HCT116 (cell line): ENCODE measurements around the gene TADA3. TPM values are rescaled to one million over a fixed set of nuclear protein-coding genes. Genes with fewer than 3 reads are reported as not detected.

ENCODE experiments used
- ATAC-seq: fragments of 200-7000 bp; cut with Tn5 transposase; 2 replicates; pipeline ENCODE4 v1.9.1; 2020; ENCODE audit warnings: mild to moderate bottlenecking, moderate library complexity
- BruUV-seq: library from RNA; stranded (reverse); fragments of 400-500 nt; replicated peaks from 2 replicates; lab custom pipeline; 2021; lab: Mats Ljungman, UMichigan
- CTCF ChIA-PET: fragments of 300-600 bp; sonication (Branson Sonifier 250); formaldehyde crosslinking; loops from one replicate; lab custom pipeline; 2021; ENCODE audit warnings: antibody characterized with exemption; lab: Charles Lee
- POLR2A ChIA-PET: fragments of 300-600, 350-600 bp; sonication (Branson Sonifier 250); formaldehyde crosslinking; loops from one replicate; lab custom pipeline; 2021; ENCODE audit warnings: antibody characterized with exemption; lab: Charles Lee
- RAD21 ChIA-PET, 2 experiments: fragments of 300-600 bp; sonication (Branson Sonifier 250); formaldehyde crosslinking; loops; one replicate each; lab custom pipeline; 2023; ENCODE audit warnings: low total read pairs in 2 of 2; ENCODE audit not compliant: uncharacterized antibody in 2 of 2, unreplicated experiment in 2 of 2, low non-redundant PET in 1 of 2; lab: Charles Lee
- DNase-seq: peaks from one replicate; pipeline ENCODE4 v3.0.0-alpha.2; 2010; ENCODE audit warnings: low read depth, low spot score
- H2AFZ ChIP-seq: fragments of 200-600 bp; shearing (Covaris generic), sonication (generic); 2 replicates; pipeline ENCODE4 v1.6.1; 2017; ENCODE audit warnings: low read depth, mixed run types, mixed read lengths, antibody characterized with exemption, low read length; ENCODE audit not compliant: poor library complexity, severe bottlenecking
- H3K27ac ChIP-seq: 2 replicates; pipeline ENCODE4 v1.5.1; 2012; ENCODE audit warnings: low read depth, low read length
- H3K27me3 ChIP-seq: fragments of 200-600 bp; sonication (generic); 2 replicates; pipeline ENCODE4 v1.6.1; 2016; ENCODE audit warnings: mixed run types, low read length, mixed read lengths; ENCODE audit not compliant: insufficient read depth
- H3K36me3 ChIP-seq, 2 experiments: fragments of 200-500 bp in 1 of 2; fragments of 200-600 bp in 1 of 2; sonication (Bioruptor generic) in 1 of 2; sonication (generic) in 1 of 2; 2 replicates each; pipeline versions ENCODE4 v1.5.1 to v1.6.1; 2014 to 2016; ENCODE audit warnings: low read length in 2 of 2, inconsistent platforms in 1 of 2, mixed read lengths in 1 of 2, mixed run types in 1 of 2; ENCODE audit not compliant: insufficient read depth in 2 of 2, control insufficient read depth in 1 of 2
- H3K4me1 ChIP-seq, 2 experiments: fragments of 200-600 bp in 1 of 2; sonication (generic) in 1 of 2; 2 replicates each; pipeline versions ENCODE4 v1.5.1 to v1.6.1; 2012 to 2017; ENCODE audit warnings: low read length in 2 of 2, inconsistent platforms in 1 of 2, mild to moderate bottlenecking in 1 of 2, mixed read lengths in 1 of 2, mixed run types in 1 of 2, moderate library complexity in 1 of 2; ENCODE audit not compliant: insufficient read depth in 2 of 2, control insufficient read depth in 1 of 2
- H3K4me2 ChIP-seq: fragments of 200-600 bp; sonication (generic); 2 replicates; pipeline ENCODE4 v1.6.1; 2017; ENCODE audit warnings: mixed run types, low read length, mixed read lengths
- H3K4me3 ChIP-seq, 2 experiments: fragments of 200-600 bp in 1 of 2; sonication (generic) in 1 of 2; replicated peaks in 1 of 2; 2 replicates each; pipeline ENCODE4 v1.5.1; 2011 to 2016; ENCODE audit warnings: low read length in 2 of 2, control low read depth in 1 of 2, low read depth in 1 of 2, mild to moderate bottlenecking in 1 of 2, mixed read lengths in 1 of 2, mixed run types in 1 of 2
- H3K79me2 ChIP-seq: fragments of 200-600 bp; sonication (generic); 2 replicates; pipeline ENCODE4 v1.6.1; 2017; ENCODE audit warnings: mild to moderate bottlenecking, mixed run types, low read length, moderate library complexity, mixed read lengths; ENCODE audit not compliant: insufficient read depth
- H3K9ac ChIP-seq: fragments of 200-600 bp; sonication (generic); 2 replicates; pipeline ENCODE4 v1.6.1; 2016; ENCODE audit warnings: low read length, mixed read lengths
- H3K9me2 ChIP-seq: fragments of 200-600 bp; sonication (generic), shearing (Covaris generic); 2 replicates; pipeline ENCODE4 v1.6.1; 2017; ENCODE audit warnings: mixed run types, mild to moderate bottlenecking, moderate library complexity; ENCODE audit not compliant: insufficient read depth
- H3K9me3 ChIP-seq, 2 experiments: fragments of 200-500 bp in 1 of 2; fragments of 200-600 bp in 1 of 2; sonication (Bioruptor generic) in 1 of 2; sonication (generic) in 1 of 2; 2 replicates each; pipeline ENCODE4 v1.6.1; 2014 to 2017; ENCODE audit warnings: low read length in 2 of 2, mixed read lengths in 2 of 2, inconsistent platforms in 1 of 2, low read depth in 1 of 2, mild to moderate bottlenecking in 1 of 2, mixed run types in 1 of 2, moderate library complexity in 1 of 2; ENCODE audit not compliant: control insufficient read depth in 1 of 2, insufficient read depth in 1 of 2
- H4K20me1 ChIP-seq: fragments of 200-600 bp; sonication (generic), shearing (Covaris generic); 2 replicates; pipeline ENCODE4 v1.6.1; 2017; ENCODE audit warnings: mixed run types, mild to moderate bottlenecking, moderate library complexity; ENCODE audit not compliant: insufficient read depth
- EGR1 ChIP-seq: IDR thresholded peaks from 2 replicates; pipeline ENCODE4 v1.6.1; 2012; ENCODE audit warnings: low read depth
- REST ChIP-seq: IDR thresholded peaks from 2 replicates; pipeline ENCODE4 v1.6.1; 2012; ENCODE audit warnings: low read depth
- SIN3A ChIP-seq: IDR thresholded peaks from 2 replicates; pipeline ENCODE4 v1.6.1; 2012; ENCODE audit warnings: low read depth
- TCF7L2 ChIP-seq: IDR thresholded peaks from 2 replicates; pipeline ENCODE4 v1.7.0; 2011; ENCODE audit warnings: borderline replicate concordance, inconsistent platforms; ENCODE audit not compliant: insufficient read depth, insufficient read length; ENCODE audit errors: extremely low read depth
- ZNF274 ChIP-seq: fragments of 200-500 bp; sonication (Bioruptor generic); IDR thresholded peaks from 2 replicates; pipeline ENCODE4 v1.6.1; 2014; ENCODE audit warnings: mild to moderate bottlenecking, low read depth, low read length, inconsistent platforms
- intact Hi-C: fragments of 100-400 bp; cut with micrococcal nuclease; formaldehyde crosslinking; loops from 2 replicates; pipeline ENCODE4 v1.10.0; 2022
- total RNA-seq: library from RNA; stranded (reverse); gene quantifications from one replicate; pipeline ENCODE4 v1.2.1, GENCODE V29; 2021; ENCODE audit not compliant: unreplicated experiment
- TF ChIP-seq, protein P1 (sequence below): IDR thresholded peaks from 2 replicates; pipeline ENCODE4 v1.6.1; 2011; ENCODE audit warnings: mild to moderate bottlenecking, low read length, moderate library complexity; ENCODE audit not compliant: insufficient replicate concordance; ENCODE audit errors: extremely low read depth

TADA3 gene
- total RNA-seq, 1 experiment from 2014 or later, result 72.0 TPM

DNA sequence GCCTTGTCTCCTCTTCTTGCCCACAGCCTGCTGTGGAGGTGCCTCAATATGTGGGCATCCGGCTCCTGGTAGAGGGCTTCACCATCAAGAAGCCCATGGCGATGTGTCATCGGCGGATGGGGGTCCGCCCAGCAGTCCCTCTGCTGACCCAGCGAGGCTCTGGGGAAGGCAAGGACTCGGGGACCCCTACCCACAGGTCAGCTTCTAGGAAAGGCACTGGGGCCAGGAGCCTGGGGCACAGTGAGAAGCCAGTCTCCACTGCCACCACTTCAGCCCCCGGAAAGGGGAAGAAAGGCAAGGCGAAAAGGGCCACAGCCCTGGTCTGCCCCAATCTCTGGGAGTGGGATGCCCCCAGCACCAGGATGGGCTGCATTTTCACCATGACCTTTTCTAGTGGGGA, 40.8 kb upstream of the TADA3 start:
- intact Hi-C loops, result no loop called here
- Histone ChIP-seq H3K4me2 (no peak overlapping the region), H3K36me3 (peaks cover 8 to 12% of the 10 kb centered on the region in 2 experiments; a peak in 2 of 4 replicates), H3K9me2 (no peaks in the 10 kb centered on the region), H3K27ac (no peak overlapping the region), H4K20me1 (no peaks in the 10 kb centered on the region), H3K9me3 (no peaks in the 10 kb centered on the region), H3K9ac (no peak overlapping the region), H3K4me3 (no peak overlapping the region), H2AFZ (no peak overlapping the region), H3K79me2 (no peaks in the 10 kb centered on the region), H3K4me1 (no peaks in the 10 kb centered on the region), H3K27me3 (no peaks in the 10 kb centered on the region)
- no peak for TF ChIP-seq TCF7L2
- TF ChIP-seq REST, result no peak
- TF ChIP-seq ZNF274, result no peak
- TF ChIP-seq SIN3A, result no peak
- TF ChIP-seq EGR1, result no peak
- TF ChIP-seq, protein P1, sequence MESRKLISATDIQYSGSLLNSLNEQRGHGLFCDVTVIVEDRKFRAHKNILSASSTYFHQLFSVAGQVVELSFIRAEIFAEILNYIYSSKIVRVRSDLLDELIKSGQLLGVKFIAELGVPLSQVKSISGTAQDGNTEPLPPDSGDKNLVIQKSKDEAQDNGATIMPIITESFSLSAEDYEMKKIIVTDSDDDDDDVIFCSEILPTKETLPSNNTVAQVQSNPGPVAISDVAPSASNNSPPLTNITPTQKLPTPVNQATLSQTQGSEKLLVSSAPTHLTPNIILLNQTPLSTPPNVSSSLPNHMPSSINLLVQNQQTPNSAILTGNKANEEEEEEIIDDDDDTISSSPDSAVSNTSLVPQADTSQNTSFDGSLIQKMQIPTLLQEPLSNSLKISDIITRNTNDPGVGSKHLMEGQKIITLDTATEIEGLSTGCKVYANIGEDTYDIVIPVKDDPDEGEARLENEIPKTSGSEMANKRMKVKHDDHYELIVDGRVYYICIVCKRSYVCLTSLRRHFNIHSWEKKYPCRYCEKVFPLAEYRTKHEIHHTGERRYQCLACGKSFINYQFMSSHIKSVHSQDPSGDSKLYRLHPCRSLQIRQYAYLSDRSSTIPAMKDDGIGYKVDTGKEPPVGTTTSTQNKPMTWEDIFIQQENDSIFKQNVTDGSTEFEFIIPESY, result no peak
- ChIA-PET CTCF (no interaction called here), RAD21 (no interaction called here), POLR2A (no interaction called here)
- ATAC-seq (no peak), DNase-seq (no peak)
- BruUV-seq, result no TSS peak
